Cardiac septum (tissue), 1 donor: ENCODE data around the gene ZDHHC13. TPM values are rescaled to one million over a fixed set of nuclear protein-coding genes. Genes with fewer than 3 reads are reported as not detected.

Source experiments
- total RNA-seq: library from RNA; stranded (reverse); fragmentation: NEBNext Ultra II Directional; extraction: Animal tissue kit (Norgen Biotek cat#: 25700); gene quantifications from one replicate; pipeline ENCODE4 v1.2.1, GENCODE V29; 2021
- donor health status: DM: no; HTN: no; CAD: no.

The ZDHHC13 gene
- total RNA-seq, 1 donor from 2014 or later, result 7.8 TPM

Other genes starting within 250 kb of the ZDHHC13 start
- gene MRGPRX1, start 177.8 kb upstream of the ZDHHC13 start, total RNA-seq, result not detected
- not detected for gene MRGPRX2, start 56.5 kb upstream of the ZDHHC13 start, total RNA-seq
- 2,895 TPM for gene CSRP3, start 84.8 kb downstream of the ZDHHC13 start, total RNA-seq
- 4.5 TPM for gene E2F8, start 123.8 kb downstream of the ZDHHC13 start, total RNA-seq